RKO (cell line): Measurements from ENCODE around the gene NR3C2.
"Not testable (repeated sequence)": the region's sequence is repeated elsewhere in the genome, so short reads cannot be mapped to it uniquely, and the experiment has no call there.

Source experiments
- DNase-seq: peaks from one replicate; pipeline ENCODE4 v3.0.0-alpha.2; 2016; ENCODE audit warnings: low spot score

Gene NR3C2

GRCh38 chr4:148216866-148217814, 225.1 kb downstream of the NR3C2 start:
- DNase-seq, result no peak

DNA sequence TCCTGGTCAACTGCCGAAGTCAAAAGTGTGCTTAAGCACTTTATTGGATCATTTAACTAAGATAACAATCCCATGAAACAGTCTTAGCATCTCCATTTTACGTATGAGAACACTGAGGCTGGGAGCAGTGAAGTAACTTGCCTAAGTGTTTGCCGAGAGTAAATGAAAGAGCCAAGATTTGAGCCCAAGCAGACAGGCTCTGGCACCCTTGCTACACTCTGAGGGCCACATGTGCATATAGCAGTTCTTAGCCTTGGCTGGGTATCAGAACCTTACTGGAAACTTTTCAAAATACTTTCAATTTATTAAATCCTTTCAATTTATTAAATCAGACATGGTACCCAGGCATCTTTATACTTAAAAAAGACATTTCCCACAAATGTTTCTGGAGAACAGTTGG, 225.9 kb downstream of the NR3C2 start:
- DNase-seq, result no peak

- no peak for DNase-seq
Measured at GRCh38 chr4:148215202-148215601, 227.0 kb downstream of the NR3C2 start.

DNA sequence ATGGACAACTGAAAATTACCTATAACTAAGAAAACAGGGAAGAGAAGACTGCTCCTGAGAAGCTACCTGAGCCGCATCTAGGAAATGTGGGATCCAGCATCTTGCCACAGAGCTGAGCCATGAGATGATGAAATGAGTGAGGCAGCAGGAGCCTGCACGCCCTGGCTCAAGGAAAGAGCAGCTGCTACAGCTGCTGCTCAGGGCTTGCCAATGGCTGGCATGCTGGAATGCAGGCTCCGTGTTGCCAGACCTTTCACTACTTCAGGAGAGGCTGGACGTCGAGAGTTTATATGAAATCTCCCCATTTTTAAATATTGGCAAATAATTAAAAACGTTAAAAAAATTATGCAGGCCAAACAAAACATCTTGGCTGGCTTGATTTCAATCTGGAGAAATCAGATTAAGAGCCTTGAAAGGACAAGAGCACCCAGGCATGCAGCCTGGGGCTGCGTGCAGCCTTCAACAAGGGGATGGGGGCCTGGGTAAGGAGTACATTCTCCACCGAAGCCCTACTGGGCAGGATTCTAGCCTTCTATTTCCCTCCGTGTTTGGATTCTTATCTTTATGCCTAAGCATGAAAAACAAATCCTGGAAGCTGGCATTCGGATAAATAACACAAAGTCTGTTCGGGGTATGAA, 227.6 kb downstream of the NR3C2 start:
- DNase-seq, result no peak

- DNase-seq, result no peak
Measured at GRCh38 chr4:148211533-148211932, 230.7 kb downstream of the NR3C2 start.

DNA sequence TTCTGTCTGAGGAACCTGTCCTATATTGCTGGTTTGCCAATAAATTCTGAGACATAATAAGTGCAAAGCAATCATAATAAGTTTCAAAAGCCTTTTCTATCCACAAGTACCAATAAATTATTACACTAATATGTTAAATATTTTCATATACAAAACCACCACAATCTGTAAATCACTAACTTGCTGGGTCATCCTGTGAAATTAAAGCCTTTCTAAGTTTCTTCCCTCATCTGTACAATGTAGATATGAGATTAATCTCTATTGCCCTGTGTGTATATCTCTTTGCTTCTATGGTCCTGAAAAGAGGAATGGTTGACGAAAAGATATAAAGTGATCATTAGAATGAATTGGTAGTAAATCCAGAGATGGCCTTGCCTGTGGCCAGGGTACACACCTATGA, 231.6 kb downstream of the NR3C2 start:
- no peak for DNase-seq

DNA sequence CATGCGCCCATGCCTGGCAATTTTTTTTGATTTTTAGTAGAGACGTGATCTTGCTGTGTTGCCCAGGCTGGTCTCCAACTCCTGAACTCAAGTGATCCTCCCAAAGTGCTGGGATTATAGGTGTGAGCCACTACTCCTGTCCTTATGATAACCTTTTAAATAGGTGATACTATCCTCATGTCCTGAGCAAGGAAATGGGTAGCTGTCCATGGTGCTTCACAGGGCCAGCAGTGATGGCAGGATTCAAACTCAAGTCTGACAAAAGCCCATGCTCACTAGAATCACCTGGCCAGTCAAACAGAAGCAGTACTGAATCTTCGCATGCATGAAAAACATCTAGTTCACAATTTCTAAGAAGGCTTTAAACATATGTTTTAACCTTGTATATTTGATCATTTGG, 235.1 kb downstream of the NR3C2 start:
- no peak for DNase-seq

DNA sequence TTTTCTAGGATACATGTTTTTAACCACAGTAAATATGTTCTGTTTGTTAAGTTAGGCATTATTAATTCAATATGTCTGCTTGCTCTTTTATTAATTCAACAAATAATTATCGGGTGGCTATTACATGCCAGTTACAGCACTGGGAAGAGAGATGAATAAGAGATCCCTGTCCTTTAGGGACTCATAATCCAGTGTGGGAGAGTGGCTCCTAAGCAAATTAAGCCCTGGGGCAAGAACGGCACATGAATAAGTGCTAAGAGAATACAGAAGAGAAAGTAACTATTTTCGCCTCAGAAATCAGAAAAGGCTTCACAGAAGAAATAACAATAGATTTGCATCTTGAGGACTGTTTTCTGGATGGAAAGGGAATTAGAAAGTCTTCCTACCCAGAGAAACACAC, 236.7 kb downstream of the NR3C2 start:
- no peak for DNase-seq

DNA sequence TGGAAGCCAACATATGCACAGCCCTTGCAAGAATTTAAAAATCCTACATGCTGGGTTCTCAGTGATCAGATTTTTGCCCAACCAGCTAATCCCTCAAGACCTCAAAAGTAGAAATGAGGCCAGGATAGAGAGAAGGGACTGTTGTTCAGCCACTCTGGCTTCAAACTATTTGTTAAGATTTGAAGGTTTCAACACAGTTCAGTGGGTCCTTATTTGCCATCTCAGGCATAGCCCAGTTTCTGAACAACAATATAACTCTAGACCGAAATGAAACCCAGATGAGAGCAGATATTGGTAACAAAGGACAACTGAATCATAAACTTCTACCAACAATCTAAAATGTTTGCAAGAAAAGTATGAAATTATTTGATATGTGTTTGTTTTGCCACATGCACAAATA, 237.3 kb downstream of the NR3C2 start:
- no peak for DNase-seq

- DNase-seq, result no peak
Measured at GRCh38 chr4:148204171-148204570, 238.0 kb downstream of the NR3C2 start.

- DNase-seq, result no peak
Measured at GRCh38 chr4:148203056-148203898, 238.9 kb downstream of the NR3C2 start.

DNA sequence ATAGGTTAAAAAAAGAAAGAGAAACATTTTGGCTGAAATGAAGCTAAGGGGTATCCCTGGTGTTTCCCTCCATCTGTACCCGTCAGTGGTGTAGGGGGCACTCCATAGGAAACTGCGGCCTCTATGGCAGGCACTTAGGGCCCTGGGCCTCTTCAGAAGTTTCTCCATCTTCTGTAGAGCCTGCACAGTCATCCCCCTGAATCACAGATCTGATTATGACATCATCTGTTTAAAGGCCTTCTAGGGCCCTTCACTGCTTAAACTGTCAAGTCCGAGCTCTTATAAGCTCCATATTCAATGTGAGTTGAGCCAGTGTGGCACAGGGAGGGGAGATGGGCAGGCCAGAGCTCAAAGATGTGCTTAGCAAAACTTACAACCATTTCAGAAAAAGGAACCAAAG, 241.3 kb downstream of the NR3C2 start:
- peak; percentile 12 for DNase-seq

DNA sequence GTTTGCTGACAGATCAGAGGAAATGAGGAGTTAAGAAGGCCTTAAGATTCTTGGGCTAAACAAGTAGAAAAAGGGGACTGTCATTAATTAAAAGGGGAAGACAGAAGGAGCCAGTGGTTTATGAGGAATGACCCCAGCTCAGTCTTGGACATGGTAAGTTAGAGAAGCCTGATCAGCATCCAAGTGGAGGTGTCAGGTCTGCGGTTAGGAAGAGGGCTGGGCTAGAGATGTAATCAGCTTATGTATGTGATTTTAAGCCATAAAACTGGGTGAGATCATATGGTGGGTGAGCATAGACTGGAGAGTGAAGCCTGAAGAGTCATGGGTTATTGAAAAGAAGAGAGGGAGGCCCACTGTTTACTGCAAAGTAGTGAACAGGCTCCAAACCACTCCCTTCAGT, 246.1 kb downstream of the NR3C2 start:
- DNase-seq, result no peak

- DNase-seq, result no peak
Measured at GRCh38 chr4:148192526-148192925, 249.7 kb downstream of the NR3C2 start.

GRCh38 chr4:148187454-148188222, 254.6 kb downstream of the NR3C2 start:
- not testable (repeated sequence) for DNase-seq

- DNase-seq, result no peak
Measured at GRCh38 chr4:148184922-148185321, 257.3 kb downstream of the NR3C2 start.

DNA sequence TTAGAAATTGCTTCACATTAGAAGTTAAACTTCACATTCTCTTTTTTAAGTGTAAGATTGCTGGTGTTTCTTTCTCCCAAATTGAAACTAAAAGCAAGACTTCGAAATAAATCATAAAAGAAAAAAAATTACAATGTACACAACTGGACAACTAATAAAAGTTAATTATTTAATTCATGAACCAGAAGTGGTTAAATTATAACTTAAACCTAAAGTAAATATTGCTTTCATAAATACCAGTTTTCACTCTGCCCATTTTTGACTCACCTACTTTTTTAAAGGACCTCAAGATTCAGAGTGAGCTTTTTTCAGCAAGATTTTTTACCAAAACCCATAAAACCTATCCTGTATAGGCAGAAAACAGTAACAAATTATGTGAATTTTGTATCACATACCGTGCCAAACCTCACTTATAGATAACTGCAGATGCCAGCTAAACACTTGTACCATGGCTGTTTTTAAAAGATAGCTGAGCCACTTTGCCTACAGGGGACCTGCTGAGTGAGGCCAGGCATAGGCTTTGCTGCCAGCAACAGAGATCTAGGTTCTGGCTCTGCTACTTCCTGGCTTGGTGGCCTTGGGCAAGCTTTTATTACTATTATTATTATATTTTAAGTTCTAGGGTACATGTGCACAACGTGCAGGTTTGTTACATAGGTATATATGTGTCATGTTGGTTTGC, 259.8 kb downstream of the NR3C2 start:
- DNase-seq, result no peak

DNA sequence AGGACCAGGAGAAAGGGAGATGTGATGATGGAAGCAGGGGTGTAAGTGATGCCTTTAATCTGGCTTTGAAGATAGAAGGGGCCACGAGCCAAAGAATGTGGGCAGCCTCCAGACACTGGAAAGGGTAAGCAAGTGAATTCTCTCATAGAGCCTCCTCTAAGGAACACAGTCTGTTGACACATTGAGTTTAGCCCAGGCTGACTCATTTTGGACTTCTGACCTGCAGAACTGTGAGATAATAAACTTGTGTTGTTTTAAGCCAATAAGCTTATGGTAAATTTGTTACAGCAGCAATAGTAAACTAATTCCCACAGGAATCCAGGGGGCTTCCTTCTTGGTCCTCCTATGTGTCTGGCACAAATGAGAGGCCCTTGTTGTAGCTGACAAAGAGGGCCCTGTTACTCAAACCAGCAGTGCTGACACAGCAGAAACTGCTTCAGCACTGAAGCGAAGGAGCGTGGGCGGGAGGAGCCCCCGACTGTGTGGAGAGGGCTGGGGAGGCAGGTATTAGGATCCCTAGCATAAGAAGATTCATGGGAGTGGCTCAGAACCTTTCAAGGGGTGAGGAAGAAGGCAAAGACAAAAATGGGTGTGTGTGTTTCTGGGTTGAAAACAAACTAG, 268.7 kb downstream of the NR3C2 start:
- DNase-seq, result peak; percentile 10

DNA sequence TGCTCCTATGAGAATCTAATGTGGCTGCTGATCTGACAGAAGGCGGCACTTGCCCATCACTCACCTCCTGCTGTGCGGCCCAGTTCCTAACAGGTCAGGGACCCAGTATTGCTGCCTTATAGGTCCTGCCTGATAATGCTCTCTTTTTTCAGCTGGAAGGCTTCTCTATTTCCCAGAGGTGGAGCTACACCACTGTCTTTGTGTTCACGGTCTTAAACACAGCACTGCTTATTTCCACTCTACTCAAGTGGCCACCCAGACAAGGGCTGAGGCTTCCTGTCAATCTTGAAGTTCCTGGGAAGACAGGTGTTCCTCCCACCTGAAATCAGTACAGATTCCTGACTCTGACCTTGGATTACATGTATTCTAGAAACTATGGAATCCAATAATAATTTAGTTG, 270.6 kb downstream of the NR3C2 start:
- no peak for DNase-seq
